ENCODE data around the gene DZIP3.
"Not testable (repeated sequence)": the region's sequence is repeated elsewhere in the genome, so short reads cannot be mapped to it uniquely, and the experiment has no call there.

Gene DZIP3

GRCh38 chr3:108599677-108600409, 10.3 kb downstream of the DZIP3 start:
- no peak for DNase-seq

GRCh38 chr3:108602249-108602934, 12.9 kb downstream of the DZIP3 start:
- no peak for DNase-seq

- DNase-seq: no peak
These were observed 13.4 kb downstream of the DZIP3 start for GRCh38 chr3:108602935-108603294.

GRCh38 chr3:108603691-108604090, 14.2 kb downstream of the DZIP3 start:
- no peak for DNase-seq

GRCh38 chr3:108605028-108605427, 15.5 kb downstream of the DZIP3 start:
- no peak for DNase-seq

DNA sequence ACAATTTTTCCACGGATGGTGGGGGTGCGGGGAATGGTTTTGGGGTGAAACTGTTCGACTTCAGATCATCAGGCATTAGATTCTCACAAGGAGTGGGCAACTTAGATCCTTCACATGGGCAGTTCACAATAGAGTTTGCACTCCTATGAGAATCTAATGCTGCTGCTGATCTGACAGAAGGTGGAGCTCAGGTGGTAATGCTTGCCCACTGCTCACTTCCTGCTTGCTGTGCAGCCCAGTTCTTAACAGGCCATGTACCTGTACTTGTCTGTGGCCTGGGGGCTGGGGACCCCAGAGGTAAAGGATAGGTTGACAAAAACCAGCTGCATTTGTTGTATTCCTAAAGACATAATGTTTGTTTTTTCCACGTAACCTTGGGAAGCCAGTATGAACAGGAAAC, 16.0 kb downstream of the DZIP3 start:
- no peak for DNase-seq

DNA sequence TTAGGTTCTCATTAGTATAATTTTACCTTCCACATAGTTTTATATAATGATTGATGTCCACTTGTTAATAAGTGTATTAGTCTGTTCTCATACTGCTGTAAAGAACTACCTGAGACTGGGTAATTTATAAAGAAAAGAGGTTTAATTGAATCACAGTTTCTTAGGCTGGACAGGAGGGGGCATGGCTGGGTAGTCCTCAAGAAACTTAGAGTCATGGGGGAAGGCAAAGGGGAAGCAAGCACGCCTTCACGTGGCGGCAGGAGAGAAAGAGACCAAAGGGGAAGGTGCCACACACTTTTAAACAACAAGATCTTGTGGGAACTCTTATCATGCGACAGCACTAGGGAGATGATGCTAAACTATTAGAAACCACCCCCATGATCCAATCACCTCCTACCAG, 19.2 kb downstream of the DZIP3 start:
- no peak for DNase-seq

- DNase-seq: no peak
These were observed 21.1 kb downstream of the DZIP3 start for GRCh38 chr3:108610651-108611050.

DNA sequence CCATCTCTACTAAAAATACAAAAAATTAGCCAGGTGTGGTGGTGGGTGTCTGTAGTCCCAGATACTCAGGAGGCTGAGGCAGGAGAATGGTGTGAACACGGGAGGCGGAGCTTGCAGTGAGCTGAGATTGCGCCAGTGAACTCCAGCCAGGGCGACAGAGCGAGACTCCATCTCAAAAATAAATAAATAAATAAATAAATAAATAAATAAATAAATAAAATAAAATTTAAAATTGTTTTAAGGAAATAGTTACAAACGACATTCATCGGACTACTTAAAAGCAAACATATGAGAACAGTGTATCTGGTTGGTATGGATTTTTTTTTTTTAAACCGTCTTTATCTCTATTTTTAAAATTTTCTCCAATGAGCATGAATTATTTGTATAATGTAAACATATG, 26.6 kb downstream of the DZIP3 start:
- not testable (repeated sequence) for DNase-seq

DNA sequence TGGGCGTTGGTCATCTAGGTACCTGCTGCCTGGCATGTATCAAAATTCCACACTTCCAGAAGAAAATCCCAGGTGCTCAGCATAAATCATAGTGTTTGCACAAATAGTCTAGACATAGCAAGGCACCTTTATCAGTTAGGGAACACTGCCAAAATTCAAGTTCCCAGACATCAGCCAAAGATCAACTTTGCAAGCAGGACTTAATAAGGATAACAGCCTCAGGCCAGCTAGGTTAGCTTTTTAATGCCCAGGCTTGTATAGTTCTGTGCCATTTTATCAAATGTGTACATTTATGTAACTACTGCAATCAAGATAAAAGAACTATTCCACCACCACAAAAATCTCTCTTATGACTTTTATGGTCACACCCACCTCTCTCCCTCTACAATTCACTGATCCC, 30.7 kb downstream of the DZIP3 start:
- DNase-seq: no peak

GRCh38 chr3:108623504-108623903, 34.0 kb downstream of the DZIP3 start:
- DNase-seq: no peak

DNA sequence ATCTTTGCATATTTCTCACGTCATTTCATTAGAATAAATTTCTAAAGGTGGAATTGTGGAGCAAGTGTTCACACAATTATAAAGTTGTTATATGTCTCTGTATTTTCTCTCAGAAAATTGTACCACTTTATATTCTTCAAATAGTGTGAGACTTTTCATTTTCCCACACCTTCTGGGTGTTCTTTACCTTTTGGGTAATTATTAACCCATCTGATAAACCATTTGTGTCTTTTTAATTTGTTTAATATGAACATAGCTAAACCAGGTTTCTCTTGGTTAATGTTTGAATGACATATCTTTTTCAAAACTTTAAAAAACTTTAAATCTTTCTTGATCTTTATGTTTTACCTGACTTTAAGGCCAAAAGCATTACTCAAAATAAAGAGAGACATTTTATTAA, 40.5 kb downstream of the DZIP3 start:
- DNase-seq: no peak

- no peak for DNase-seq
These were observed 53.0 kb downstream of the DZIP3 start for GRCh38 chr3:108642526-108642925.

DNA sequence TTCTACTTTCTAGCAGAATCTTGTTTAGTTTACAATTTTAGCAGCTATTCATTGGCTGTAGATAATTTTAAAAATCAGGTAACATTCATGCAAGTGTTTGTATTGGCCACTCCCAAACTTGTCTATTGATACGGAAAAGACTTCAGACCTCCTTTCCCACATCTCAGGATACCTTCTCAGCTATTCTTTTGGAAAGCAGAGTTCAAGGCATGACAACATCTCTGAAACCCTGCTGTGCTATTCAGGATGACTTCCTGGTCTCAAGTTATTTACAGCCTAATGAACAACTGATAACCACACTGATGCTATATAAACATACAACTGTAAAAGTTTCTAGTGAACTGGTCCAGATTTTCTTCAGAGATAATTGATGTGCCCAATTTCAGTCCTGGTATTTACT, 55.8 kb downstream of the DZIP3 start:
- DNase-seq: no peak

GRCh38 chr3:108655664-108656063, 66.1 kb downstream of the DZIP3 start:
- DNase-seq: not testable (repeated sequence)

GRCh38 chr3:108661699-108662098, 72.2 kb downstream of the DZIP3 start:
- no peak for DNase-seq

DNA sequence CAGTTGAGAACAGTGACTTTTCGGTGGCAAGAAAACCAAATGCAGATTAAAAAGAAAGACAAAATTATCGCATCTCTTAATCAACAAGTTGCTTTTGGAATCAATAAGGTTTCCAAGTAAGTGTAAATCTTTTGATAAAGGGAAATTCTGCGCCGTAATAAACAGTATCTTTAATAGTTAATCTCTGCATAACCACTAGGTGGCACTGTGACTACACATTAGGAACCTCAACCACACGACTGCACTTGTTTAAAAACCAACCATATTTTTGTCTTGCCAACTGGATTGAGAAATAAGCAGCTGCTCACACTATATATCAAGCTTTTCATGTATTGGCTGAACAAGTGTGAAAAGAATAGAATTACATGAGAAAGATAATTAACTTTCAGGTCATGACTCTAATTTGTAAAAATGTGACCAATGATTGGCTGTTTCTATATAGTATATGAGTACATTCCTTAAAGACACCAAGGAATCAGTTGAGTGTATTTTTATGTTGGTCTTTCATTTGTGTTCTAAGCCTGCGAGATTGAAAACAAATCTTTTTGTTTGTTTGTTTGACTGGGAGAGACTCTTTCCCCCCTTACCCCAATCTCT, 72.7 kb downstream of the DZIP3 start:
- DNase-seq: no peak

GRCh38 chr3:108664266-108664665, 74.7 kb downstream of the DZIP3 start:
- no peak for DNase-seq

DNA sequence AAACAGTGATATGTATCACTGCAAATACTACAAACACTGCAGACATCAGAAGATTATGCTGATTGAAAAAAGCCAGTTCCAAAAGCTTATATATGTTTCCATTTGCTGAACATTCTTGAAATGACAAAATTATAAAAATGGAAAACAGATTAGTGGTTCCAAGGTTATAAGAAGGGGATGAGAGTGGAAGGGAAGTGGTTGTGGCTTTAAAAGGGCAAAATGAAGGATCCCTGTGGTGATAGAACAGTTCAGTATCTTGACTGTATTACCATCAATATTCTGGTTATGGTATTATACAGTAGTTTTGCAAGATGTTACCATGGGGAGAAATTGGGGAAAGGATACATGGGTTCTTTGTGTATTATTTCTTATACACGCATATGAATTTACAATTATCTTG, 77.8 kb downstream of the DZIP3 start:
- DNase-seq: no peak

DNA sequence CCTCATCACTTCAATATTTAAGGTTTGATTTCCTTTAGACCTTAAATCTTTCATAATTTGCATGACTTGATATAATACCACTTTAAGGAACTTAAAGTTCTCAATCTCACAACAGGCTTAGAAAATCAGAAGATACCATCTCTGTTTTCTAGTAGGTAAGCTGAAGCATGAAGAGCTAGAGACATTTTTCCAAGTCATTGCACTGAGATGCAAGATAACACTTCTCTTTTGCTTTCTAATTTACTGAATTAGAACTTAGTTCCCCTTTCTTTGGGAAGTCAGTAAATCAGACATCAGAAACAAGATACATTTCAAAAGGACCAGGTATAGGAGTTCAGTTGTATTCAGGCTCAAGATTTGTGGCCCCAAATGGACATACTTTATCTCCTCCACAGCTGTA, 79.7 kb downstream of the DZIP3 start:
- DNase-seq: no peak

- DNase-seq: no peak
These were observed 83.2 kb downstream of the DZIP3 start for GRCh38 chr3:108672701-108673100.

- no peak for DNase-seq
These were observed 84.6 kb downstream of the DZIP3 start for GRCh38 chr3:108673988-108674661.

DNA sequence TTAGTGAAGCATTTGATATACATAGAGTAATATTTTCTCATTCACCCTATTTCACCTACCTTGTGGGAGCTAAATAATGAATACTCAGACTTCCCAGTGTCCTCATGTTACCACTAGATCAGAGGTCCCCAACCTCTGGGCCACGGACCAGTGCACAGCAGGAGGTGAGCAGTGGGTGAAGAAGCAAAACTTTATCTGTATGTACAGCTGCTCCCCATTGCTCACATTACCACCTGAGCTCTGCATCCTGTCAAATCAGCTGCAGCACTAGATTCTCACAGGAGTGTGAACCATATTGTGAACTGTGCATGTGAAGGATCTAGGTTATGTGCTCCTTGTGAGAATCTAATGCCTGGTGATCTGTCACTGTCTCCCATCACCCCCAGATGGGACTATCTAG, 88.3 kb downstream of the DZIP3 start:
- no peak for DNase-seq

- not testable (repeated sequence) for DNase-seq
These were observed 102.8 kb downstream of the DZIP3 start for GRCh38 chr3:108692286-108692685.
